Muscle of back (tissue), 11 donors: Measurements from ENCODE around the gene ZBTB7C. TPM values are rescaled to one million over a fixed set of nuclear protein-coding genes. Genes with fewer than 3 reads are reported as not detected.

Experiments
- DNase-seq, 3 donors: peaks; one replicate each; pipeline versions ENCODE4 v3.0.0 to v3.0.0-alpha.2; 2013
- polyA plus RNA-seq, 10 donors: library from polyadenylated mRNA; unstranded; fragments of 120-200 nt; gene quantifications; one replicate each; pipeline ENCODE4 v1.2.1, GENCODE V29; 2013; ENCODE audit not compliant: insufficient read length in 10 of 10

ZBTB7C gene
- polyA plus RNA-seq, 10 donors, result 2.6 to 5.8 (median 3.8) TPM

DNA sequence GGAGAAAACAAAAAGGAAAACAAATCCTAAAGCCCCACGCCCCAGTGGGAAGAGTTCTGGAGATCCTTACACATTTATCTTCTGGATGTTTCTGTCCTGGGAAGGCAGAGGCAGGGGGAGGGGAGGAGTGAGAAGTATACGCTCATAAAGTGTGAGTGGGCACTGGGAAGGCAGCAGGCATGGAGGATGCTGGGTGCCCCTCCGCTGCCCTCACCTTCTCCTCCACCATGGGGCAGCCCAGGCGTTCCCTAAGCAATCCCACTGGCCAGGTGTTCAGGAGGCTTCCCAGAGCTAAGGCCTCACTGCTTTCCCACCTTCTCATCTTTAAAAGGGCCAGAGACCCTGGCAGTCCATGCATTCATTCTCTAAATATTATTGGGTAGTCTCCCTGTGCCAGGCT, 366.8 kb downstream of the ZBTB7C start:
- no peak for DNase-seq

DNA sequence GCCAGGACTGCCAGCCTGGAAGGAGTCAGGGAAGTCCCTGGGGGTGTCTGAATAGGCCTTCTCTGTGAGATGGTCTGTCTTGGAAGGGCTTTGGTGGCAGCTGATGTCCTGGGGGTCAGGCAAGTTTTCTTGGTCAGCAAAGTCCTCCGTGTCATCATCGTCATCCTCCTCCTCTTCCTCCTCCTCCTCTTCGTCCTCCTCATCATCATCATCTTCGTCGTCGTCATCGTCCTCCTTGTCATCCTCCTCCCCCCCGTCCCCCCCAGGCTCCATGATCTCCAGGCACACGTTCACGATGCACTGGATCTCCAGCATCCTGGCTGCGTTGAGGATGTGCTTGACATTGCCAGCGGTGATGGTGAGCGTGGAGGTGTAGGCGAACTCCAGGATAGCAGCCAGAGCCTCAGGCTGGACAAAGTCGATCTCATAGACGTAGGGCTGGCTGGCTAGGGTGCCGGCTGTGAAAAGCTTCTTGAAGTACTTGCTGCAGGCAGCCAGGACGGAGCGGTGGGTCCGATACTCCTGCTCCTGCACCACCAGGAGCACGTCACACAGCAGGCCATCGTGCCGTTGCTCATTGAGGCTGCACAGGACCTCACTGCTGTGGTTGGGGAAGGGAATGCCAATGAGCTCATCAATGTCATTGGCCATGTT, 368.6 kb downstream of the ZBTB7C start:
- no peak for DNase-seq

GRCh38 chr18:48039769-48040215, 369.4 kb downstream of the ZBTB7C start:
- DNase-seq, result no peak

- no peak for DNase-seq
These were observed 370.5 kb downstream of the ZBTB7C start for GRCh38 chr18:48038636-48039035.

- DNase-seq, result no peak
These were observed 371.5 kb downstream of the ZBTB7C start for GRCh38 chr18:48037481-48038271.

DNA sequence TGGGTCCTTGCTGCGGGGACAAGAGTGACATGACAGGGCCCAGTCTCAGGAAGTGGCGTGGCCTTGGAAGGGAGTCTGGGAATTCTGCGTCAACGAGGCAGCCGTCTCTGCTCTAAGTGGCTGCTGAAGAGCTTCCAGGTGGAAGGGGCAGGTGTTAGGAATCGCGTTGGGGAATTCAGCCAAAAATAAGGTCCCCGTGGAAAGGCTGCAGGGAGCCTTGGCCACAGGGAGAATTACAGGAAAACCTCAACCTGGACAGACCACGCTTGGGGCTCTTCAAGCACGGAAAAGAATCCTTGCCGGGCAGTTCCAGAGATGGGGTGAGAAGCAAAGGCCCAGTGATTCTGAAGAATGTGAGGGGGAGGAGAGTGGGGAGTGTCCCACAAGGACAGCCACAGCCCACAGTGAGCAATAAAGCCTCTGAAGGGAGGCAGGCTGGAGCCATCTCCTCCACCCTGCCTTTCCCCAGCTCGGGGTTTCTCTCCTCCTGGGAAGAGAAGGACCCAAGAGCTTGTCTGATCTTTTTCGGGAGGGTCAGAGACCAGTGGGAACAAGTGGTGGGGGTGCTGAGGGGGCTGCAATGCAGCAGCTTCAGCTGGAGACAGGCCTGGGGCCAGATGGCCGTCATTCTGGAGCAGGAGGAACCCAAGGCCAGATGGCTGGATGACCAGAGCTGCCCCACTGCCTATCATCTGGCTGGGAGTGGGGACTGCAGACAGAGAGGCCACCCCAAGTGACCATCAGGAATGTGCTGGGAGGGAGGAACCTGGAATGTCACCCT, 372.4 kb downstream of the ZBTB7C start:
- DNase-seq, result peak in 1 of 3 donors; percentile 55

GRCh38 chr18:48036226-48036625, 373.0 kb downstream of the ZBTB7C start:
- DNase-seq, result no peak

- no peak for DNase-seq
These were observed 373.7 kb downstream of the ZBTB7C start for GRCh38 chr18:48035556-48035860.

DNA sequence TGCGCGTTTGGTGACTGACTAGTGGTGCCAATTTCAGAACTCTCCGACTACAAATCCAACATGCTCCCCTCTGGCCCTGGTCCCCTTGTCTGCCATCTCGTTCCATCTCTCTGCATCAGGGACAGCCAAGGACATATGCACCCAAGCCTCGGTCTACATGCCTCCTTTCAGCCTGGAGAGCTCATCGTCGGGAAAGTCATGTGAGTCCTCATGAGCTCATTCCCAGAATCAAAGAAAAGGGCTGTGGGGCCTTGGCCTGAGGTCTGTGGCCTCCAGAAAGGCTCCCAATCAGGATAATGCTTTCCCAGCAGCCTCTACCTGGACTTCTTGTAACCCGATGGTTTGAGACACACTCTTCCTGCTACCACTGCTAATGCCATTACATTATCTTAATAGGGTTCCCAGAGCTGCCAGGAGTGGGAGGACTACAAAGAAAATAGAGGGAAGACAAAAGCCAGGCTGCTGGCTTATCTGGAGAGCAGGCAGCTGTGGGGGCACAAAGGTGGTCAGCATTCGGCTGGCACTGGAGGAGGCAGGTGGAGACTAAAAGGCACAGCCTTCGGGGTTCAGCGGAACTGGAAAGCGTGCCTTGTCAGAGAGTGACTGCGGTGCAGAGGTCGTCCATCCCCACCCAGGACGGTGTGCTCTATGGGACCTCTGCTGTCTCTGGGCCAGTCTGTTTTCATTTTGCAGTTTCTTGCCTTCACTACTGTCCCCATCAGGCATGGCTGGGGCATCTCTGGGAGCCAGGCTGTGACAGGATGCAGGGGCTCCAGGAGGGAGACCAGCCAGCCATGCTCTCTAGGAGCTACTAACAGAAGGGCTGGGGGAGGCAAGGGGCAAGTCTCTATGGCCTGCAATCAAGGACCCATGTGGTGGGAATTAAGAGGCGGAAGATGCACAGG, 374.3 kb downstream of the ZBTB7C start:
- no peak for DNase-seq

- peak; percentile 34 to 83 (median 53) for DNase-seq
These were observed 375.2 kb downstream of the ZBTB7C start for GRCh38 chr18:48033790-48034650.

GRCh38 chr18:48032876-48033789, 376.1 kb downstream of the ZBTB7C start:
- DNase-seq, result no peak

DNA sequence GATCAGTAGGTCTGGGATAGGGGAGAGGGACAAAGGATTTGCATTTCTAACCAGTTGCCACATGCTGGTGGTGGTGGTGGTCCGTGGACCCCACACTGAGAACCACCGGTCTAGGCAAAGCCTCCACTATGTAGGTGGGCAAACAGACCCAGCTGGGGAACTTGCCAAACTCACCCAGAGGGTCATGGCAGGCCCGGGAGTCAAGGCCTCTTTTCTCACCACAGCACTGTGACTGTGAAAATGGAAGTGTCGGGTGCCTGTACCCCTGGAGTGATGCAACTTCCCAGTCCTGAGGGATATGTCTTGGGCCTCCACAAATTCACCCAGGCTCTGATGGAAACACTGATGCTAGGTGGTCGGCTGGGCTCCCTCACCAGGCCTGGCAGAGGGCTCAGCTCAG, 377.5 kb downstream of the ZBTB7C start:
- no peak for DNase-seq

GRCh38 chr18:48030616-48031480, 378.3 kb downstream of the ZBTB7C start:
- peak; percentile 55 to 84 (median 70) for DNase-seq

DNA sequence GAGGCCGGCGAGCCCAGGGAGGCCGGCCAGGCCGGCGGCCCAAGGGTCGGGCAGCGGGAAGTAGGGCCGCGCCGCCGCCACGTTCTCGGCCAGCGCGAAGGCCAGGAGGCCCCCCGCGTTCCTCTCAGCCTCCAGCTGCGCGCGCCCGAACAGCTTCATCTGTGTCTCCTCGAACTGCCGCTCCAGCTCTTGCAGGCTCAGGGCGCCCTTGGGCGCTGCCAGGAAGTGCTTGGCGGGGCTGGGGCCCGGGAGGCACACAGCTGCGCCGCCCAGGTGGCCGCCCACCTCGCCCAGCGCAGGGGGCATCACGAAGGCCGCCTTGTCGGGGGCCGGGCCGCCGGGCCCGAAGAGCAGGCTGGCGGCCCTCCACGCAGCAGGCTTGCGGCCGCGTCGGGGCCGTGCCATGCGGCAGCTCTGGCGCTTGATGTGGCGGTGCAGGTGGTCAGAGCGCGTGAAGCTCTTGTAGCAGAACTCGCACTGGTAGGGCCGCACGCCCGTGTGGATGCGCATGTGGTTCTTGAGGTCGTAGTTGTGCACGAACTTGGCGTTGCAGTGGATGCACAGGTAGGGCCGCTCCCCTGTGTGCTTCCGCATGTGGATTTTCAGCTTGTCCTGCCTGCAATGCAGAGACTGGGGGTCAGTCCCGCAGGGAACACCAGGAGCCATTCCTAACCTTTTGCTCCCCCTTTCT, 379.7 kb downstream of the ZBTB7C start:
- no peak for DNase-seq

DNA sequence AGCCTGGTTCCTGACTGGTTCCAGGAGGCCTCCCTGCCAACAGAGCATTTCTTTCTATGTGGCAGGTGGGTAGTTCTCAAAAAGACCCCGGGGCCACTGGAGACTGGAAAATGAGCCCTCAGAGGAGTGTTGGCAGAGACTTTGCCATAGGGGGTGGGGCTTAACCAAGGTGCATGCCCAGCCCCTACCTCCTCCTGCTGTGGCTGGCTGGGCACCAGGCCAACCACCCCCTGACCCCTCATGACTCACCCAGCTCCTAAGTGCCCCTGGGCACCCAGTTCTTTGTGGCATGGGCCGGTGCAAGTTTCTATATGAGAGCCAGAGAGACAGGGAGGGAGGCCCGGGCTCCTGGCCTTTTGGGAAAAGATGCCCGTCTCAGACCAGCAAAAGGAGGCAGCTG, 380.5 kb downstream of the ZBTB7C start:
- DNase-seq, result no peak

- no peak for DNase-seq
These were observed 381.1 kb downstream of the ZBTB7C start for GRCh38 chr18:48028081-48028480.

GRCh38 chr18:48027401-48027963, 381.7 kb downstream of the ZBTB7C start:
- DNase-seq, result peak in 1 of 3 donors; percentile 59
